H1 (cell line): ENCODE data around the gene ATF3. TPM values are rescaled to one million over a fixed set of nuclear protein-coding genes. Genes with fewer than 3 reads are reported as not detected.

Experiments
- ASH2L ChIP-seq: fragments of 200-600, 300-600 bp; sonication (generic); IDR thresholded peaks from one replicate; pipeline ENCODE4 v1.7.1; 2017; ENCODE audit warnings: low read length
- EP300 ChIP-seq, 2 experiments: IDR thresholded peaks; 1 replicate in 1 of 2; 2 replicates in 1 of 2; pipeline ENCODE4 v1.6.1; 2011 to 2012; ENCODE audit warnings: low read depth in 2 of 2, low read length in 2 of 2, mild to moderate bottlenecking in 2 of 2, borderline replicate concordance in 1 of 2, inconsistent platforms in 1 of 2, moderate library complexity in 1 of 2
- RNF2 ChIP-seq: fragments of 200-900, 300-1000 bp; sonication (generic); IDR thresholded peaks from 2 replicates; pipeline ENCODE4 v1.7.1; 2016; ENCODE audit warnings: borderline replicate concordance, low read depth, mild to moderate bottlenecking, antibody characterized with exemption, low read length; ENCODE audit not compliant: poor library complexity, severe bottlenecking; ENCODE audit errors: missing control alignments
- TAF7 ChIP-seq: optimal IDR thresholded peaks from 2 replicates; pipeline ENCODE3; 2011; ENCODE audit warnings: low read depth, mild to moderate bottlenecking, inconsistent platforms, low read length, moderate library complexity, borderline replicate concordance
- polyA plus RNA-seq, 7 experiments: library from polyadenylated mRNA; depleted of rRNA in 3 of 7; stranded (reverse) in 5 of 7; unstranded in 2 of 7; fragments of >200 nt in 5 of 7; fragments of 200-250 nt in 2 of 7; gene quantifications; 1 replicate in 5 of 7; 2 replicates in 1 of 7; 4 replicates in 1 of 7; pipeline versions ENCODE4 v1.2.1 to v1.2.3, GENCODE V29; 2011 to 2013; ENCODE audit warnings: missing spikeins in 2 of 7, mixed read lengths in 2 of 7
- total RNA-seq: library from RNA; stranded (reverse); fragmentation: NEBNext Ultra II Directional; extraction: Animal tissue kit (Norgen Biotek cat#: 25700); gene quantifications from 2 replicates; pipeline ENCODE4 v1.2.1, GENCODE V29; 2021

ATF3 gene
- total and polyA plus RNA-seq, 2 of the 8 experiments (the other 6 are each of a cell fraction or from before 2014, with no cell fraction given): 12.2 to 27.7 TPM

- TF ChIP-seq EP300 (IDR thresholded peaks at IDR 0.05; ENCODE audit: borderline replicate concordance in 1 of 2, low read depth in 2 of 2, low read length in 2 of 2) (no peak), TAF7 (no peak), ASH2L (no peak), RNF2 (no peak)
These were observed 30.5 kb upstream of the ATF3 start (continued) for GRCh38 chr1:212578041-212578440.
